Upper lobe of left lung (tissue), 6 donors: Measurements from ENCODE around the gene SHQ1. TPM values are rescaled to one million over a fixed set of nuclear protein-coding genes. Genes with fewer than 3 reads are reported as not detected.

ENCODE experiments used
- ATAC-seq, 2 donors: fragments of 200-7000 bp; cut with Tn5 transposase; one replicate each; pipeline ENCODE4 v1.9.1; 2022; ENCODE audit warnings: mild to moderate bottlenecking in 2 of 2, moderate library complexity in 2 of 2; ENCODE audit not compliant: low FRiP score in 2 of 2
- DNase-seq, 2 donors: peaks; one replicate each; pipeline ENCODE4 v3.0.0-alpha.2; 2019 to 2020
- H3K27ac ChIP-seq, 4 donors: fragments of 200-600 bp; sonication (generic); one replicate each; pipeline ENCODE4 v1.5.1; 2016 to 2019
- H3K27me3 ChIP-seq, 4 donors: fragments of 200-600 bp; sonication (generic); one replicate each; pipeline ENCODE4 v1.5.1; 2017 to 2019
- H3K36me3 ChIP-seq, 4 donors: fragments of 200-600 bp; sonication (generic); one replicate each; pipeline ENCODE4 v1.5.1; 2016 to 2019
- H3K4me1 ChIP-seq, 4 donors: fragments of 200-600 bp; sonication (generic); one replicate each; pipeline ENCODE4 v1.5.1; 2018 to 2019
- H3K4me3 ChIP-seq, 4 donors: fragments of 200-600 bp; sonication (generic); one replicate each; pipeline ENCODE4 v1.5.1; 2017 to 2019; ENCODE audit warnings: mild to moderate bottlenecking in 2 of 4, moderate library complexity in 1 of 4
- H3K9me3 ChIP-seq, 4 donors: fragments of 200-600 bp; sonication (generic); one replicate each; pipeline ENCODE4 v1.5.1; 2018 to 2019
- EP300 ChIP-seq, 4 donors: sonication (generic); formaldehyde crosslinking; IDR thresholded peaks; one replicate each; pipeline ENCODE4 v1.5.1; 2017; ENCODE audit warnings: antibody characterized with exemption in 4 of 4, control low read depth in 2 of 4
- POLR2A ChIP-seq, 4 donors: fragments of 450-650 bp; IDR thresholded peaks; one replicate each; pipeline ENCODE4 v1.5.1; 2016 to 2017; ENCODE audit warnings: antibody characterized with exemption in 4 of 4, mild to moderate bottlenecking in 2 of 4
- POLR2AphosphoS5 ChIP-seq, 2 donors: sonication (generic); formaldehyde crosslinking; IDR thresholded peaks; one replicate each; pipeline ENCODE4 v1.5.1; 2017; ENCODE audit warnings: antibody characterized with exemption in 2 of 2
- WGBS, 2 donors: methylation state at CpG; one replicate each; pipeline ENCODE4 v1.1.5; 2017 to 2018; 5-methylcytosine and 5-hydroxymethylcytosine counted together
- total RNA-seq, 6 donors: library from RNA; depleted of rRNA in 4 of 6; stranded (reverse); fragments of >200 nt in 4 of 6; gene quantifications; one replicate each; pipeline versions ENCODE4 v1.1.0 to v1.2.1, GENCODE V29; 2016 to 2021
- TF ChIP-seq, protein P1 (sequence below), 6 experiments: fragments of 450-650 bp in 4 of 6; fragments of 200-600 bp in 2 of 6; sonication (generic) in 2 of 6; IDR thresholded peaks; one replicate each; pipeline ENCODE4 v1.5.1; 2016 to 2019; ENCODE audit warnings: antibody characterized with exemption in 6 of 6
- donor health status: DM: no; HTN: no; CAD: no; lungs with moderate emphysema.
- donor health status: DM: no; HTN: yes; CAD: no; lungs with severe emphysema.

The SHQ1 gene
- total RNA-seq, 6 donors from 2014 or later: 12.0 to 31.4 (median 19.3) TPM

DNA sequence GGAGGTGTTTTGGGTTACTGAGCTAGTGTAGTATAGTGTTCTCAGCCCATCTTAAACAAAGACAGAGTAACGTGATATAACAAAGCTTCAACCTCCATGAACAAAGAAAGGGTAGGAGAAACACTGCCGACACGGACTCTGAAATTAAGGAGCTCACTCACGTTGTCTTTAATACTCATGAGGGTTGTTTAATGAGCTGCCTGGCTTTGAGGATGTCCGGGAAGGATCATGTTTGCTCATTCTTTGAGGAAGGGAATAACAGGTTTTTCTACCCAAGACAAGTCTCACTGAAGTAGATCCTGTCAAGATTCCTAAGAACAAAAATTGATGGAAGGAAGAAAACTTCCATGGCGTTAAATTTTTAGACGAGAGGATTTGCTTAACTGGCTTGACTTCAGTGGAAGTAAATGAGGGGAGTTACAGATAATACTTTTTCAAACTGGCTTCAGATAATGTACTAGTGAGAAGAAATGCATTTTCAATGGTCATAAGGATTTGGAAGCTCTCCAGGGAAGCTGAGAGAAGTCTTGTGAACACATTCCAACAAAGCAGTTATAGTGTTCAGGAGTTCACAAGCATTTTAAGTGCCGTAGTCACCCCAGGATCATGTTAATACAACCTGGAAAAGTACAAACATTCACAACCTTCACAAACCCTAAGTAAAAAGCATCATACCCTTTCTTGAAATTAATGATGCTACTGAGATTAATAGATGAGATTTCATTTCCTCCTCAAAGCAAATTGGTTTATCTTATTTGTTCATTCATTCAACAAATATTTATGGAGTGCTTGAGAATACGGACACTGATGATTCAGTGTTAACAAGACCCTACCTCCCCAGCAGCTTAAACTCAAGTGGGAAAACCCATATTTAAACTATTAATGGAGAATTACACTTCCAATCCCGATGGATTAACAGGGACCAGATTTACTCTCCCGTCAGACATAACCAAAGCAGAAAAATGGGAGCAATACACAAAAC lies 101.5 kb downstream of the SHQ1 start:
- H3K4me1 ChIP-seq: peaks cover 0 to 6% (median 0%) of the 10 kb centered on the region in 4 donors
- no peak overlapping the region for H3K27ac ChIP-seq
- DNase-seq (no peak), ATAC-seq (no peak)
- 57 to 61% methylated on average over 11 of the region's 11 CpGs for WGBS, 2 donors
- no peak for TF ChIP-seq EP300 (IDR thresholded peaks at IDR 0.05)
- TF ChIP-seq POLR2A (IDR thresholded peaks at IDR 0.05): no peak
- TF ChIP-seq POLR2AphosphoS5 (IDR thresholded peaks at IDR 0.05): no peak
- TF ChIP-seq, protein P1, sequence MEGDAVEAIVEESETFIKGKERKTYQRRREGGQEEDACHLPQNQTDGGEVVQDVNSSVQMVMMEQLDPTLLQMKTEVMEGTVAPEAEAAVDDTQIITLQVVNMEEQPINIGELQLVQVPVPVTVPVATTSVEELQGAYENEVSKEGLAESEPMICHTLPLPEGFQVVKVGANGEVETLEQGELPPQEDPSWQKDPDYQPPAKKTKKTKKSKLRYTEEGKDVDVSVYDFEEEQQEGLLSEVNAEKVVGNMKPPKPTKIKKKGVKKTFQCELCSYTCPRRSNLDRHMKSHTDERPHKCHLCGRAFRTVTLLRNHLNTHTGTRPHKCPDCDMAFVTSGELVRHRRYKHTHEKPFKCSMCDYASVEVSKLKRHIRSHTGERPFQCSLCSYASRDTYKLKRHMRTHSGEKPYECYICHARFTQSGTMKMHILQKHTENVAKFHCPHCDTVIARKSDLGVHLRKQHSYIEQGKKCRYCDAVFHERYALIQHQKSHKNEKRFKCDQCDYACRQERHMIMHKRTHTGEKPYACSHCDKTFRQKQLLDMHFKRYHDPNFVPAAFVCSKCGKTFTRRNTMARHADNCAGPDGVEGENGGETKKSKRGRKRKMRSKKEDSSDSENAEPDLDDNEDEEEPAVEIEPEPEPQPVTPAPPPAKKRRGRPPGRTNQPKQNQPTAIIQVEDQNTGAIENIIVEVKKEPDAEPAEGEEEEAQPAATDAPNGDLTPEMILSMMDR (IDR thresholded peaks at IDR 0.05): no peak
- no peaks in the 10 kb centered on the region for H3K9me3 ChIP-seq
- H3K4me3 ChIP-seq: no peak overlapping the region
- H3K27me3 ChIP-seq: no peaks in the 10 kb centered on the region
- no peaks in the 10 kb centered on the region for H3K36me3 ChIP-seq

DNA sequence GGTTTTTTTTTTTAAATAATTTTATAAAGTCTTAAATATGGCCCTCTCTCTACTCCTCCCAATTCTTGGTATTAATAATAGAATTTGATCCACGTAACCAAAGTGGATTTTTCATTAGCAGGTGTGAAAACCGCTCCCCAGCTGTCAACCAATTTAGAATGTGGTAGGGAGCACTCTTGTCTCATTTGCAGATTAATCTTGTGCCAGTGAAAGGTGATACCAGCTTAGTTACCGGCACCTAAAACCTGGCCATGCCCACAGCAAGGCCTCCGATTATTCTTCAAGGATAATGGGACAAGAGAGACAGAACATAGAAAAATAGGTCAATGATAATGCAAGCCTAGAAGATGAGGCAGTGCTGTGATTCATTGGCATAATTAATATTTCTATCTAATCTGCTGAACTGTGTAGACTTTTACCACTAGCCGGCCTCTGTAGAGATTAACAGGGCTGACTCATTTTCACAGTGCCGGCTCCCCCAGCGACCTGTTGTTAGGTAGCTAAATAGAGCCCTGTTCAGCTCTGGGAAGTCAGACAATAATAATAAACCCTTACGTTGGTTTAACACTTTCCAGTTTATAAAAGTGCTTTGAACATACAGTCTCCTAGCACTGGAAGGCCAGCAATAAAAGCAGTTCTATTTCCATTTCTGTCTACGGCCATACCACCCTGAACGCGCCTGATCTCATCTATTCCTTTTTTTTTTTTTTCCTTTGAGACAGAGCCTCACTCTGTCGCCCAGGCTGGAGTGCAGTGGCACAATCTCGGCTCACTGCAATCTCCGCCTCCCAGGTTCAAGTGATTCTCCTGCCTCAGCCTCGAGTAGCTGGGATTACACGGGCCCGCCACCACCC lies 102.9 kb downstream of the SHQ1 start:
- DNase-seq: no peak
- Histone ChIP-seq H3K27ac (no peak overlapping the region), H3K27me3 (no peaks in the 10 kb centered on the region), H3K4me3 (no peak overlapping the region), H3K36me3 (no peaks in the 10 kb centered on the region), H3K4me1 (peaks cover 0 to 6% (median 0%) of the 10 kb centered on the region in 4 donors), H3K9me3 (no peaks in the 10 kb centered on the region)
- no peak for ATAC-seq
- 79 to 82% methylated on average over 17 of the region's 17 CpGs for WGBS, 2 donors
- TF ChIP-seq EP300 (IDR thresholded peaks at IDR 0.05) (no peak), POLR2AphosphoS5 (IDR thresholded peaks at IDR 0.05) (no peak), POLR2A (IDR thresholded peaks at IDR 0.05) (no peak)
- TF ChIP-seq, protein P1 (IDR thresholded peaks at IDR 0.05): no peak

DNA sequence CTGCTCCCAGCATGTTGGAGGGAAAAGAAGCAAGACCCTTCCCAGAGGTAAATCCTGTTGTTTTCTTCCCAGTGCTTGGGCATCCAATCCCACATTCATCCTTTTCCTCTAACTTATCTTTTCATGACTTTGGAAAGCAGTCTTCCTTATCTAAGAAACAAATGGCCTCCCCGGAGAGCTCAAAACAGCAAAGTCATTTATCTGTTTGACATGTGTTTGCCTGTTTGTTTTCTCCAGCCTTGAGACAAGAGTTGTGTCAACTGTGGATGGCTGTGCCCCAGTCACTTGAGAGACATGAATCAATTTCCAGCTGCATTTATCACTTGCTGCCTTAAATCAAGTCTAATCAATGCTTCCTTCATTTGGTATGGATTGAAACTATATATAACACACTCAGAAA lies 103.9 kb downstream of the SHQ1 start:
- 29 to 50% methylated on average over 1 of the region's 1 CpG for WGBS, 2 donors
- DNase-seq: no peak
- TF ChIP-seq POLR2AphosphoS5 (IDR thresholded peaks at IDR 0.05) (no peak), EP300 (IDR thresholded peaks at IDR 0.05) (no peak), POLR2A (IDR thresholded peaks at IDR 0.05) (no peak)
- TF ChIP-seq, protein P1 (IDR thresholded peaks at IDR 0.05): no peak

DNA sequence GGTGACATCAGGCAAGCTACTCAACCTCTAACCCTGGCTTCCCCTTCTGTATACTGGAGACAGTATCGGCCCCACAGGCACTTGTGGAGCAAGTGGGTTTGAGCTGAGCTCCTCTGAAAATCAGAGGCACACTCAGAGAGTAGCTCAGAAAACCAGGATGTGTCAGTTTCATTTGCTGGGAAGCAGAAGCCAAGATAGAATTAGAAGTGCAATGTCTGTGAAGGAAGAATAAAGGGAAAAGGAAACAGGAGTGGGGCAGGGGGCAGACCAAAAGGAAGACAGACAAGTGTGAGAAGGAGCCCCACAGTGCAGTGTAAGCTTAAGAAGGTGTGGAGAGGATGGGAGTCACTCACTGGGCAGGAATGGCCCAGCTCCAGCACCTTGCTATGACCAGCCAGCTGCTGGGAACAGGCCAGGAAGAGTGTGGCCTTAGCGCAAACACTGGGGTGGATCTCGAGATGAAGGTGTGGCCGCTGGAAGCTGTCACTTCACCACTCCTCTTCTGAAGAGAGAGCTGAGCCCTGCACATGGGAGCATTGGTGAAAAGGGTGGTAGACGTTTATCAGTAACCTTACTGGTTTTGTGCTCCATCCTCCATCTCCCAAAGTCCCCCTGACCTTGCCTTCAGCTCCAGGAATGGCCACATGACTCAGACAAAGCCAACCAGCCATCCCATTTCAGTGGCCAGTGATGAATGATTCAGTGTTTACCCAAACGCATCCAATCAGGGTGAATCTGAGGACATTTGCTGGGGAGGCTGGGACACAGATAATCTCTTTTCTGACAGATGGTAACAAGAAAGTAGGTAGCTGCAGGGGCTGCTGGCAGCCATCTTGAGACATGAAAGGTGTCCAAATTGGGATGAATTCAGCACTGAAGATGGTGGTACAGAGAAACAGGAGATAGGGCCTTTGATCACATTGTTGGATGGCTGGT lies 108.4 kb downstream of the SHQ1 start:
- Histone ChIP-seq H3K27me3 (no peaks in the 10 kb centered on the region), H3K9me3 (peaks cover 1 to 3% (median 2%) of the 10 kb centered on the region in 4 donors), H3K4me3 (peak overlapping the region in 1 of 4 donors; percentile 54), H3K27ac (no peak overlapping the region), H3K4me1 (peaks cover 6 to 15% (median 11%) of the 10 kb centered on the region in 4 donors), H3K36me3 (no peaks in the 10 kb centered on the region)
- WGBS, 2 donors: 80 to 89% methylated on average over 6 of the region's 6 CpGs
- no peak for DNase-seq
- ATAC-seq: no peak
- no peak for TF ChIP-seq POLR2A (IDR thresholded peaks at IDR 0.05)
- no peak for TF ChIP-seq EP300 (IDR thresholded peaks at IDR 0.05)
- TF ChIP-seq, protein P1 (IDR thresholded peaks at IDR 0.05): no peak
- TF ChIP-seq POLR2AphosphoS5 (IDR thresholded peaks at IDR 0.05): no peak

More for the DNA sequence above, 103.9 kb downstream of the SHQ1 start:
- H3K9me3 ChIP-seq: no peaks in the 10 kb centered on the region
- no peak overlapping the region for H3K4me3 ChIP-seq
- H3K36me3 ChIP-seq: no peaks in the 10 kb centered on the region
- ATAC-seq: no peak
- peaks cover 0 to 7% (median 0%) of the 10 kb centered on the region in 4 donors for H3K4me1 ChIP-seq
- H3K27ac ChIP-seq: no peak overlapping the region
- no peaks in the 10 kb centered on the region for H3K27me3 ChIP-seq
